Measurements from ENCODE around the gene OSBPL2.

The OSBPL2 gene

GRCh38 chr20:62237801-62238568 lies at the start of gene OSBPL2:
Gene OSBPL2 (plus strand): TSS chr20:62238521. CDS start chr20:62256185, 17,664 bp downstream.
- DNase-seq (ENCODE audit: low spot score) = peak; percentile 100
- no peak for TF ChIP-seq CTCF (conservative IDR thresholded peaks at IDR 0.05; ENCODE audit: low read depth)
- POLR2A ChIA-PET (ENCODE audit: low non-redundant PET) = no interaction called here
- CTCF ChIA-PET = interaction anchor here (0.6 to 0.7 kb wide), 2 partner anchors 954 to 1531 kb away, joined by 3 read pairs; no protein-coding TSS in a partner anchor
- peak within 1 kb of the TSS; percentile 77 for H3K27ac ChIP-seq

- no peak for TF ChIP-seq CTCF (conservative IDR thresholded peaks at IDR 0.05; ENCODE audit: low read depth)
- ChIA-PET POLR2A (ENCODE audit: low non-redundant PET) (interaction anchor here (0.5 kb wide), 1 partner anchor 101 kb away, joined by 3 read pairs; no protein-coding TSS in a partner anchor), CTCF (interaction anchor here (0.7 kb wide), 1 partner anchor 18 kb away, joined by 3 read pairs; no protein-coding TSS in a partner anchor)
- DNase-seq (ENCODE audit: low spot score) = no peak
- H3K27ac ChIP-seq = peak overlapping the region; percentile 26
Measured at GRCh38 chr20:62190639-62191411, 47.5 kb upstream of the OSBPL2 start.

- ChIA-PET POLR2A (ENCODE audit: low non-redundant PET) (no interaction called here), CTCF (no interaction called here)
- TF ChIP-seq CTCF (conservative IDR thresholded peaks at IDR 0.05; ENCODE audit: low read depth) = no peak
- H3K27ac ChIP-seq = peak overlapping the region; percentile 26
- DNase-seq (ENCODE audit: low spot score) = no peak
Measured at GRCh38 chr20:62191781-62192559, 46.4 kb upstream of the OSBPL2 start.

GRCh38 chr20:62192635-62193034 lies 45.7 kb upstream of the OSBPL2 start:
- peak overlapping the region; percentile 26 for H3K27ac ChIP-seq
- POLR2A ChIA-PET (ENCODE audit: low non-redundant PET) = no interaction called here
- CTCF ChIA-PET = no interaction called here
- TF ChIP-seq CTCF (conservative IDR thresholded peaks at IDR 0.05; ENCODE audit: low read depth) = no peak
- no peak for DNase-seq (ENCODE audit: low spot score)

GRCh38 chr20:62193079-62194025 lies 45.0 kb upstream of the OSBPL2 start:
- POLR2A ChIA-PET (ENCODE audit: low non-redundant PET) = no interaction called here
- TF ChIP-seq CTCF (conservative IDR thresholded peaks at IDR 0.05; ENCODE audit: low read depth) = no peak
- CTCF ChIA-PET = no interaction called here
- peak overlapping the region; percentile 5; the same call in 1 of the 2 replicates for H3K27ac ChIP-seq
- no peak for DNase-seq (ENCODE audit: low spot score)
